ENCODE results near the gene FAM170B. TPM values are rescaled to one million over a fixed set of nuclear protein-coding genes. Genes with fewer than 3 reads are reported as not detected.

The FAM170B gene
- total RNA-seq, 6 experiments from 2014 or later, result not detected

DNA sequence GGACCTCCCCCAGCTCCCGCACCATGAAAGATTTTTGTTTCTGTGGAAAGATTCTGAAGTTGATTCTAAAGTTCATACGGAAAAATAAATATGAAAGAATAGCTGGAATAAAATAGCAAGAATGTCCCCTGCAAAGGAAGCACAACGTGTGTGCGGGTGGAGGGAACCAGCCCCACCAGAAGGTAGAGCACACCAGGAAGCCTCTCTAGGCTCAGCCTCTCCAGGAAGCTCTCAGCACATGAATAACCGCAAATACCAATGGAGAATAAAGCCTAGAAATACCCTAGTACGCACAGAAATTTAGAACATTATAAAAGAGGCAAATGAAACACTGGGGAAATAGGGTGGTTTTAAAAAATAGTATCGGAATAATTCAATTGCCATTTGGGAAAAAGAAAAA, 24.6 kb upstream of the FAM170B start:
- ATAC-seq (no peak), DNase-seq (no peak)
- WGBS (ENCODE audit: insufficient coverage, low coverage, low lambda C conversion rate, missing lambda C conversion rate), result 58% methylated on average over 7 of the region's 7 CpGs
- Histone ChIP-seq H3K9me3 (no peaks in the 10 kb centered on the region), H3K36me3 (no peaks in the 10 kb centered on the region), H3K4me1 (no peaks in the 10 kb centered on the region), H3K27ac (no peak overlapping the region), H3K4me3 (no peak overlapping the region), H3K27me3 (no peaks in the 10 kb centered on the region)
- TF ChIP-seq POLR2A (IDR thresholded peaks at IDR 0.05), result no peak
- TF ChIP-seq, protein P1, sequence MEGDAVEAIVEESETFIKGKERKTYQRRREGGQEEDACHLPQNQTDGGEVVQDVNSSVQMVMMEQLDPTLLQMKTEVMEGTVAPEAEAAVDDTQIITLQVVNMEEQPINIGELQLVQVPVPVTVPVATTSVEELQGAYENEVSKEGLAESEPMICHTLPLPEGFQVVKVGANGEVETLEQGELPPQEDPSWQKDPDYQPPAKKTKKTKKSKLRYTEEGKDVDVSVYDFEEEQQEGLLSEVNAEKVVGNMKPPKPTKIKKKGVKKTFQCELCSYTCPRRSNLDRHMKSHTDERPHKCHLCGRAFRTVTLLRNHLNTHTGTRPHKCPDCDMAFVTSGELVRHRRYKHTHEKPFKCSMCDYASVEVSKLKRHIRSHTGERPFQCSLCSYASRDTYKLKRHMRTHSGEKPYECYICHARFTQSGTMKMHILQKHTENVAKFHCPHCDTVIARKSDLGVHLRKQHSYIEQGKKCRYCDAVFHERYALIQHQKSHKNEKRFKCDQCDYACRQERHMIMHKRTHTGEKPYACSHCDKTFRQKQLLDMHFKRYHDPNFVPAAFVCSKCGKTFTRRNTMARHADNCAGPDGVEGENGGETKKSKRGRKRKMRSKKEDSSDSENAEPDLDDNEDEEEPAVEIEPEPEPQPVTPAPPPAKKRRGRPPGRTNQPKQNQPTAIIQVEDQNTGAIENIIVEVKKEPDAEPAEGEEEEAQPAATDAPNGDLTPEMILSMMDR (IDR thresholded peaks at IDR 0.05), result no peak
- intact Hi-C loops (cut with DNase I), result no loop called here

GRCh38 chr10:49157229-49157628, 23.4 kb upstream of the FAM170B start:
- no peak for ATAC-seq
- Histone ChIP-seq H3K27me3 (no peaks in the 10 kb centered on the region), H3K4me1 (no peaks in the 10 kb centered on the region), H3K27ac (no peak overlapping the region), H3K9me3 (no peaks in the 10 kb centered on the region), H3K4me3 (no peak overlapping the region), H3K36me3 (no peaks in the 10 kb centered on the region)
- intact Hi-C loops (cut with DNase I), result no loop called here
- WGBS (ENCODE audit: insufficient coverage, low coverage, low lambda C conversion rate, missing lambda C conversion rate), result no CpG with 5 or more reads among the region's 3 CpGs
- DNase-seq, result no peak
- TF ChIP-seq POLR2A (IDR thresholded peaks at IDR 0.05), result no peak
- TF ChIP-seq, protein P1 (IDR thresholded peaks at IDR 0.05), result no peak

GRCh38 chr10:49154641-49155040, 20.8 kb upstream of the FAM170B start:
- ATAC-seq (no peak), DNase-seq (no peak)
- H3K36me3 ChIP-seq, result no peaks in the 10 kb centered on the region
- no peak overlapping the region for H3K4me3 ChIP-seq
- no peak for TF ChIP-seq POLR2A (IDR thresholded peaks at IDR 0.05)
- TF ChIP-seq, protein P1 (IDR thresholded peaks at IDR 0.05), result no peak
- no peak overlapping the region for H3K27ac ChIP-seq
- no peaks in the 10 kb centered on the region for H3K4me1 ChIP-seq
- no peaks in the 10 kb centered on the region for H3K9me3 ChIP-seq
- intact Hi-C loops (cut with DNase I), result no loop called here
- H3K27me3 ChIP-seq, result no peaks in the 10 kb centered on the region
- 73% methylated on average over 6 of the region's 6 CpGs for WGBS (ENCODE audit: insufficient coverage, low coverage, low lambda C conversion rate, missing lambda C conversion rate)

- intact Hi-C loops (cut with DNase I), result no loop called here
- Histone ChIP-seq H3K9me3 (no peaks in the 10 kb centered on the region), H3K4me3 (no peak overlapping the region), H3K27me3 (no peaks in the 10 kb centered on the region), H3K36me3 (no peaks in the 10 kb centered on the region), H3K27ac (no peak overlapping the region), H3K4me1 (no peaks in the 10 kb centered on the region)
- no peak for DNase-seq
- no peak for ATAC-seq
- WGBS (ENCODE audit: insufficient coverage, low coverage, low lambda C conversion rate, missing lambda C conversion rate), result no CpG with 5 or more reads among the region's 1 CpG
- no peak for TF ChIP-seq POLR2A (IDR thresholded peaks at IDR 0.05)
- TF ChIP-seq, protein P1 (IDR thresholded peaks at IDR 0.05), result no peak
Measured at GRCh38 chr10:49153971-49154370, 20.1 kb upstream of the FAM170B start.

- Histone ChIP-seq H3K27me3 (no peaks in the 10 kb centered on the region), H3K9me3 (no peaks in the 10 kb centered on the region), H3K4me1 (no peaks in the 10 kb centered on the region), H3K36me3 (no peaks in the 10 kb centered on the region), H3K4me3 (no peak overlapping the region), H3K27ac (no peak overlapping the region)
- no peak for DNase-seq
- WGBS (ENCODE audit: insufficient coverage, low coverage, low lambda C conversion rate, missing lambda C conversion rate), result 50% methylated on average over 4 of the region's 4 CpGs
- intact Hi-C loops (cut with DNase I), result no loop called here
- TF ChIP-seq POLR2A (IDR thresholded peaks at IDR 0.05), result no peak
- TF ChIP-seq, protein P1 (IDR thresholded peaks at IDR 0.05), result no peak
- no peak for ATAC-seq
Measured at GRCh38 chr10:49153115-49153514, 19.3 kb upstream of the FAM170B start.

Data from right lobe of liver (tissue), 6 donors.